Keratinocyte (primary cell): ENCODE results near the gene MAD1L1. TPM values are rescaled to one million over a fixed set of nuclear protein-coding genes. Genes with fewer than 3 reads are reported as not detected.

Experiments used
- DNase-seq: peaks from one replicate; pipeline ENCODE4 v3.0.0-alpha.2; 2011; ENCODE audit warnings: low read depth, missing footprints, low spot score
- FAIRE-seq: peaks from 2 replicates; lab custom pipeline; 2011; peaks lifted over from hg19 to GRCh38; lab: Jason Lieb, UNC
- H2AFZ ChIP-seq: 2 replicates; pipeline ENCODE4 v1.6.0; 2012; ENCODE audit warnings: low read length, control low read depth, inconsistent platforms; ENCODE audit not compliant: control insufficient read depth
- H3K27ac ChIP-seq: 2 replicates; pipeline ENCODE4 v1.5.1; 2011; ENCODE audit warnings: low read length; ENCODE audit not compliant: control insufficient read depth, insufficient read depth
- H3K27me3 ChIP-seq: 3 replicates; pipeline ENCODE4 v1.6.0; 2011; ENCODE audit warnings: low read length; ENCODE audit not compliant: control insufficient read depth, insufficient read depth; ENCODE audit errors: extremely low read depth
- H3K36me3 ChIP-seq, 2 experiments: 2 replicates in 1 of 2; 3 replicates in 1 of 2; pipeline ENCODE4 v1.5.1; 2011; ENCODE audit warnings: low read length in 2 of 2, mild to moderate bottlenecking in 1 of 2; ENCODE audit not compliant: control insufficient read depth in 2 of 2, insufficient read depth in 2 of 2; ENCODE audit errors: extremely low read depth in 1 of 2
- H3K4me1 ChIP-seq: 3 replicates; pipeline ENCODE4 v1.5.1; 2011; ENCODE audit warnings: low read length; ENCODE audit not compliant: control insufficient read depth, insufficient read depth; ENCODE audit errors: extremely low read depth
- H3K4me2 ChIP-seq: 3 replicates; pipeline ENCODE4 v1.6.0; 2011; ENCODE audit warnings: low read depth, low read length; ENCODE audit not compliant: control insufficient read depth, insufficient read depth; ENCODE audit errors: extremely low read depth
- H3K4me3 ChIP-seq, 3 experiments: fragments of 200-600 bp in 1 of 3; sonication (generic) in 1 of 3; 2 replicates in 2 of 3; 3 replicates in 1 of 3; pipeline ENCODE4 v1.5.1; 2011 to 2016; ENCODE audit warnings: low read length in 3 of 3, mild to moderate bottlenecking in 3 of 3, control low read depth in 2 of 3, inconsistent platforms in 1 of 3, low read depth in 1 of 3, mixed read lengths in 1 of 3, mixed run types in 1 of 3, moderate library complexity in 1 of 3; ENCODE audit not compliant: control insufficient read depth in 2 of 3, insufficient read depth in 2 of 3; ENCODE audit errors: extremely low read depth in 1 of 3
- H3K79me2 ChIP-seq: 2 replicates; pipeline ENCODE4 v1.6.0; 2012; ENCODE audit warnings: low read length; ENCODE audit not compliant: control insufficient read depth, insufficient read depth
- H3K9ac ChIP-seq: 3 replicates; pipeline ENCODE4 v1.6.0; 2011; ENCODE audit warnings: low read length; ENCODE audit not compliant: control insufficient read depth, insufficient read depth; ENCODE audit errors: extremely low read depth
- H3K9me1 ChIP-seq: 3 replicates; pipeline ENCODE4 v1.6.0; 2011; ENCODE audit warnings: low read length; ENCODE audit not compliant: control insufficient read depth, insufficient read depth; ENCODE audit errors: extremely low read depth
- H3K9me3 ChIP-seq: 2 replicates; pipeline ENCODE4 v1.5.1; 2012; ENCODE audit warnings: low read depth, low read length; ENCODE audit not compliant: control insufficient read depth
- H4K20me1 ChIP-seq: 3 replicates; pipeline ENCODE4 v1.6.0; 2011; ENCODE audit warnings: low read length; ENCODE audit not compliant: control insufficient read depth, insufficient read depth; ENCODE audit errors: extremely low read depth
- EZH2 ChIP-seq: IDR thresholded peaks from one replicate; pipeline ENCODE4 v1.6.1; 2012; ENCODE audit warnings: inconsistent platforms, mild to moderate bottlenecking, low read length, moderate library complexity
- dilution Hi-C: fragments of 300-500 bp; cut with MboI; formaldehyde crosslinking; loops from one replicate; pipeline ENCODE4 v1.7.0; 2020; ENCODE audit warnings: low sequenced_read_pairs; ENCODE audit not compliant: extremely low pct_ligation_motif_present
- polyA plus RNA-seq, 5 experiments: library from polyadenylated mRNA; depleted of rRNA in 3 of 5; stranded (reverse) in 3 of 5; stranded (forward) in 1 of 5; unstranded in 1 of 5; fragments of >200 nt; gene quantifications; 1 replicate in 1 of 5; 2 replicates in 3 of 5; 3 replicates in 1 of 5; pipeline versions ENCODE4 v1.2.1 to v1.2.3, GENCODE V29; 2011 to 2012; ENCODE audit warnings: missing spikeins in 2 of 5, low read depth in 1 of 5, low replicate concordance in 1 of 5
- TF ChIP-seq, protein P1 (sequence below), 3 experiments: IDR thresholded peaks in 1 of 3; conservative IDR thresholded peaks in 1 of 3; optimal IDR thresholded peaks in 1 of 3; 2 replicates in 2 of 3; 3 replicates in 1 of 3; pipeline versions ENCODE3 to v1.5.1; 2011; ENCODE audit warnings: low read length in 3 of 3, mild to moderate bottlenecking in 3 of 3, moderate library complexity in 2 of 3, control low read depth in 1 of 3, inconsistent platforms in 1 of 3; ENCODE audit not compliant: insufficient read depth in 2 of 3; ENCODE audit errors: extremely low read depth in 1 of 3

MAD1L1 gene
- polyA plus RNA-seq, 1 donor (not counting 4 experiments of a cell fraction or from before 2014, with no cell fraction given): 18.0 TPM

DNA sequence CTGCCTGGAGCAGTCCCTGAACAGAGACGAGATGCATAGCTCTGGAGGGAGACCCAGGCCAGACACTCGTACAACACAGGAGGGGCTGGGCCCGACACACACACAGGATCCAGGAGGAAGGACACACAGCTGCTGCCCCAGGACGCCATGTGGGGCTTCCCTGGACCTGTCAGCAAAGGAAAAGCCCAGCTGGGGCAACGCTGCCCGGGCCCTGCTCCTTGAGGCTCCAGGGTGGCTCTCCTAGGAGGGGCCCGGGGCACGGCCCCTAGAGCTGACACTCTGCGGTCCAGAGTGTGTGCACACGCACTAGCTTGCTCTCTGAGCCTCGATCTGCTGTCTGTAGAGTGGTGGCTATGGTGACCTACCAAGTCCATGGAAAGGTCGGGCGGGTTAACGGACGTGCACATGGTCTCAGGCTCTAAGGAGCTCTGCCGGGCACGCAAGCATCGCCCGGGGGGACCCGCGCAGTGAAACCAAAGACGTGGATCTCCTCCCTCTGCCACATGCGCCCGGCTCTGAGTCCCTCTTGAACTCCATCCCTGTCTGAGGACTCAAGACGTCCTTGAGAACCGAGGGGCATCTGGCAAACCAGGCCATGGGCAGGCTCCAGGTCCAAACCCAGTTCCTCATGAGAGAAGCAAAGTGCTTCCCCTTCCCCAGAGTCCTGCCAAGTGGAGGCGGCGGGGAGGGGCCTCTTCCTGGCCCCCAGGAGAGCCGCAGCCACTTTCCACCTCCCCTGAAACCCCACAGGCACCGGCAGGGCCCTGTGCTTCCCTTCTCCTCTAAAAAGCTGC, 283.7 kb downstream of the MAD1L1 start:
- Histone ChIP-seq H3K27ac (no peak overlapping the region), H3K4me2 (no peak overlapping the region), H4K20me1 (no peaks in the 10 kb centered on the region), H3K9ac (no peak overlapping the region), H2AFZ (no peak overlapping the region), H3K27me3 (no peaks in the 10 kb centered on the region), H3K9me3 (no peaks in the 10 kb centered on the region), H3K4me1 (no peaks in the 10 kb centered on the region), H3K79me2 (no peaks in the 10 kb centered on the region), H3K36me3 (peaks cover 0 to 7% of the 10 kb centered on the region in 2 experiments), H3K4me3 (no peak overlapping the region), H3K9me1 (no peaks in the 10 kb centered on the region)
- DNase-seq (no peak), FAIRE-seq (no peak)
- TF ChIP-seq, protein P1, sequence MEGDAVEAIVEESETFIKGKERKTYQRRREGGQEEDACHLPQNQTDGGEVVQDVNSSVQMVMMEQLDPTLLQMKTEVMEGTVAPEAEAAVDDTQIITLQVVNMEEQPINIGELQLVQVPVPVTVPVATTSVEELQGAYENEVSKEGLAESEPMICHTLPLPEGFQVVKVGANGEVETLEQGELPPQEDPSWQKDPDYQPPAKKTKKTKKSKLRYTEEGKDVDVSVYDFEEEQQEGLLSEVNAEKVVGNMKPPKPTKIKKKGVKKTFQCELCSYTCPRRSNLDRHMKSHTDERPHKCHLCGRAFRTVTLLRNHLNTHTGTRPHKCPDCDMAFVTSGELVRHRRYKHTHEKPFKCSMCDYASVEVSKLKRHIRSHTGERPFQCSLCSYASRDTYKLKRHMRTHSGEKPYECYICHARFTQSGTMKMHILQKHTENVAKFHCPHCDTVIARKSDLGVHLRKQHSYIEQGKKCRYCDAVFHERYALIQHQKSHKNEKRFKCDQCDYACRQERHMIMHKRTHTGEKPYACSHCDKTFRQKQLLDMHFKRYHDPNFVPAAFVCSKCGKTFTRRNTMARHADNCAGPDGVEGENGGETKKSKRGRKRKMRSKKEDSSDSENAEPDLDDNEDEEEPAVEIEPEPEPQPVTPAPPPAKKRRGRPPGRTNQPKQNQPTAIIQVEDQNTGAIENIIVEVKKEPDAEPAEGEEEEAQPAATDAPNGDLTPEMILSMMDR (optimal IDR thresholded peaks at IDR 0.05 in 1 of 3, IDR thresholded peaks at IDR 0.05 in 1 of 3, conservative IDR thresholded peaks at IDR 0.05 in 1 of 3; ENCODE audit: extremely low read depth in 1 of 3, insufficient read depth in 2 of 3, low read length in 3 of 3): no peak
- no peak for TF ChIP-seq EZH2
- dilution Hi-C loops: no loop called here

DNA sequence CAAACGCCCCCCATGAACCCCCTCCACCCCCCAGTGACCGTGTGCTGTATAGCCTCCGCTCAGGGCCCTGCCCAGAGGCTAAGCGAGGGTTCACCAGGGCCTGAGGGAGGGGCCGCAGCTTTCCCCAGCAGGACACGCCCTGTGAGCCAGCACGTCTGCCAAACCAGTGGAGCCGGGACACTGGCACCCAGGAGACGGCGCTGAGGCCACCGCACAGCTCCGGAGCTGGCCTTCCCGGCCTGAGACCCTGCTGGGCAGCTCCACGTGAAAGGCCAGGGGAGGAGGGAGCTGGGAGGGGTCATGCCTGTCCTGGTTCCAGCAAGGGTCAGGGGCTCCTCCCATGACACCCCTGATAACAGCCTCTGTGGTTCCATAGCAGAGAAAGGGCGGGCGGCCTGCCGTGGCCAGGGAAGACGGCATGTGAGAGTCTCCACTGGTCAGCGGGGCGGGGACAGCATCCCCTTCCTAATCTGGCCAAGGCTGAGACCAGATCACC, 284.4 kb downstream of the MAD1L1 start:
- H3K4me1 ChIP-seq: no peaks in the 10 kb centered on the region
- H4K20me1 ChIP-seq: no peaks in the 10 kb centered on the region
- peaks cover 0 to 7% of the 10 kb centered on the region in 2 experiments for H3K36me3 ChIP-seq
- H3K79me2 ChIP-seq: no peaks in the 10 kb centered on the region
- no peak for FAIRE-seq
- no peak for DNase-seq
- no peak for TF ChIP-seq EZH2
- TF ChIP-seq, protein P1 (optimal IDR thresholded peaks at IDR 0.05 in 1 of 3, IDR thresholded peaks at IDR 0.05 in 1 of 3, conservative IDR thresholded peaks at IDR 0.05 in 1 of 3; ENCODE audit: extremely low read depth in 1 of 3, insufficient read depth in 2 of 3, low read length in 3 of 3): no peak
- no peak overlapping the region for H2AFZ ChIP-seq
- no peak overlapping the region for H3K9ac ChIP-seq
- dilution Hi-C loops: no loop called here
- H3K27ac ChIP-seq: no peak overlapping the region
- H3K9me1 ChIP-seq: no peaks in the 10 kb centered on the region
- no peaks in the 10 kb centered on the region for H3K27me3 ChIP-seq
- no peaks in the 10 kb centered on the region for H3K9me3 ChIP-seq
- H3K4me2 ChIP-seq: no peak overlapping the region
- no peak overlapping the region for H3K4me3 ChIP-seq
